ENCODE data around the gene ABCA7. TPM values are rescaled to one million over a fixed set of nuclear protein-coding genes. Genes with fewer than 3 reads are reported as not detected.
A peak's percentile ranks its signal among the peaks of the same experiment; 100 is the strongest.

The ABCA7 gene
- total and polyA plus RNA-seq, 4 donors, result 3.0 to 60.9 (median 4.8) TPM

DNA sequence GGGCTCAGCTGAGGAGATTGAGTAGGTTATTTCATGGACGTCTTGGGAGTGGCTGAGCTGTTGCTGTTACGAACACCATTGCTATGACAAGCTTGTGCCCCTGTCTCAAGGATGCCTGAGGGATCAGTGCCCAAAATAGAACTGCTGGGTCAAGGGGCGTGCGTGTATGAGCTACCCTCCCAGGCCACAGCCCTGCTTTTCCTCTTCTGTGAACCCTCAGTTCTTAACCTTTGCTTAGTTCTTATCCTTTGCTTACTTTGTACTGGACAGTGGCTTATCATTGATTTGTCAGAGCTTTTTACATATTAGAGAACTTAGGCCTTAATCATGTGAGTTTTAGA lies 36.1 kb downstream of the ABCA7 start:
- Histone ChIP-seq H3K9ac (ENCODE audit: low read depth in 1 of 2, low read length in 2 of 2) (no peak overlapping the region), H3K4me1 (ENCODE audit: control insufficient read depth in 4 of 4, insufficient read depth in 4 of 4, low read length in 3 of 4) (peaks cover 6 to 32% (median 14%) of the 10 kb centered on the region in 4 donors), H3K36me3 (ENCODE audit: control insufficient read depth in 4 of 4, insufficient read depth in 3 of 4, low read depth in 1 of 4, low read length in 3 of 4) (peaks cover 0 to 4% (median 1%) of the 10 kb centered on the region in 4 donors), H3K27ac (ENCODE audit: low read depth in 1 of 2, low read length in 2 of 2) (no peak overlapping the region), H3K27me3 (ENCODE audit: control insufficient read depth in 4 of 4, insufficient read depth in 4 of 4, low read length in 3 of 4) (no peaks in the 10 kb centered on the region), H3K4me3 (ENCODE audit: low read depth in 1 of 3, low read length in 3 of 3) (no peak overlapping the region), H3K9me3 (ENCODE audit: control insufficient read depth in 4 of 4, low read length in 3 of 4) (no peaks in the 10 kb centered on the region)
- 82% methylated on average over 4 of the region's 4 CpGs for WGBS
- TF ChIP-seq HNF4A (conservative IDR thresholded peaks at IDR 0.05) (no peak), FOXA2 (IDR thresholded peaks at IDR 0.05) (no peak), REST (IDR thresholded peaks at IDR 0.05) (no peak), CTCF (IDR thresholded peaks at IDR 0.05; ENCODE audit: low read depth, low read length, missing input control) (no peak), JUND (IDR thresholded peaks at IDR 0.05) (no peak), NR2F2 (IDR thresholded peaks at IDR 0.05) (no peak), YY1 (IDR thresholded peaks at IDR 0.05) (no peak)
- TF ChIP-seq, protein P1, sequence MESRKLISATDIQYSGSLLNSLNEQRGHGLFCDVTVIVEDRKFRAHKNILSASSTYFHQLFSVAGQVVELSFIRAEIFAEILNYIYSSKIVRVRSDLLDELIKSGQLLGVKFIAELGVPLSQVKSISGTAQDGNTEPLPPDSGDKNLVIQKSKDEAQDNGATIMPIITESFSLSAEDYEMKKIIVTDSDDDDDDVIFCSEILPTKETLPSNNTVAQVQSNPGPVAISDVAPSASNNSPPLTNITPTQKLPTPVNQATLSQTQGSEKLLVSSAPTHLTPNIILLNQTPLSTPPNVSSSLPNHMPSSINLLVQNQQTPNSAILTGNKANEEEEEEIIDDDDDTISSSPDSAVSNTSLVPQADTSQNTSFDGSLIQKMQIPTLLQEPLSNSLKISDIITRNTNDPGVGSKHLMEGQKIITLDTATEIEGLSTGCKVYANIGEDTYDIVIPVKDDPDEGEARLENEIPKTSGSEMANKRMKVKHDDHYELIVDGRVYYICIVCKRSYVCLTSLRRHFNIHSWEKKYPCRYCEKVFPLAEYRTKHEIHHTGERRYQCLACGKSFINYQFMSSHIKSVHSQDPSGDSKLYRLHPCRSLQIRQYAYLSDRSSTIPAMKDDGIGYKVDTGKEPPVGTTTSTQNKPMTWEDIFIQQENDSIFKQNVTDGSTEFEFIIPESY (IDR thresholded peaks at IDR 0.05), result no peak
- DNase-seq (ENCODE audit: low spot score), result no peak

GRCh38 chr19:1076951-1077350 lies 37.0 kb downstream of the ABCA7 start:
- 43% methylated on average over 16 of the region's 16 CpGs for WGBS
- no peak for DNase-seq (ENCODE audit: low spot score)
- TF ChIP-seq REST (IDR thresholded peaks at IDR 0.05), result no peak
- TF ChIP-seq FOXA2 (IDR thresholded peaks at IDR 0.05), result no peak
- no peak for TF ChIP-seq CTCF (IDR thresholded peaks at IDR 0.05; ENCODE audit: low read depth, low read length, missing input control)
- peak in 1 of 2 donors; percentile 18 for TF ChIP-seq RAD21 (IDR thresholded peaks at IDR 0.05)
- no peak for TF ChIP-seq GABPA (IDR thresholded peaks at IDR 0.05 in 1 of 2, conservative IDR thresholded peaks at IDR 0.05 in 1 of 2)
- no peak for TF ChIP-seq JUND (IDR thresholded peaks at IDR 0.05)
- no peak for TF ChIP-seq RXRA (IDR thresholded peaks at IDR 0.05)
- no peak for TF ChIP-seq SP1 (IDR thresholded peaks at IDR 0.05)
- TF ChIP-seq ATF3 (IDR thresholded peaks at IDR 0.05), result no peak
- Histone ChIP-seq H3K4me3 (ENCODE audit: low read depth in 1 of 3, low read length in 3 of 3) (peak overlapping the region in 2 of 3 donors; percentile 22 to 37), H3K4me1 (ENCODE audit: control insufficient read depth in 4 of 4, insufficient read depth in 4 of 4, low read length in 3 of 4) (peaks cover 4 to 33% (median 17%) of the 10 kb centered on the region in 4 donors), H3K27me3 (ENCODE audit: control insufficient read depth in 4 of 4, insufficient read depth in 4 of 4, low read length in 3 of 4) (no peaks in the 10 kb centered on the region), H3K36me3 (ENCODE audit: control insufficient read depth in 4 of 4, insufficient read depth in 3 of 4, low read depth in 1 of 4, low read length in 3 of 4) (peaks cover 0 to 4% (median 1%) of the 10 kb centered on the region in 4 donors), H3K9ac (ENCODE audit: low read depth in 1 of 2, low read length in 2 of 2) (no peak overlapping the region), H3K9me3 (ENCODE audit: control insufficient read depth in 4 of 4, low read length in 3 of 4) (no peaks in the 10 kb centered on the region), H3K27ac (ENCODE audit: low read depth in 1 of 2, low read length in 2 of 2) (peak overlapping the region; percentile 5 to 35)
